Activated CD8-positive, alpha-beta T cell treated with anti-CD3 and anti-CD28 coated beads, Interleukin-2, amount 10 ng/mL, durations not matched to agents 7 days and 5 days (primary cell): Measurements from ENCODE around the gene FHIT. TPM values are rescaled to one million over a fixed set of nuclear protein-coding genes. Genes with fewer than 3 reads are reported as not detected.

Experiments used
- ATAC-seq: fragments of 150-1000 bp; cut with Tn5 transposase; one replicate; pipeline ENCODE4 v1.10.0; 2021; ENCODE audit warnings: moderate library complexity
- CTCF ChIA-PET: fragments of 350-600 bp; sonication (Branson Sonifier 250); formaldehyde crosslinking; loops from one replicate; lab custom pipeline; 2021; ENCODE audit warnings: antibody characterized with exemption; lab: Charles Lee
- POLR2A ChIA-PET: fragments of 350-600 bp; sonication (Branson Sonifier 250); formaldehyde crosslinking; loops from one replicate; lab custom pipeline; 2021; ENCODE audit warnings: antibody characterized with exemption; lab: Charles Lee
- DNase-seq: peaks from one replicate; pipeline ENCODE4 v3.0.0-alpha.2; 2020
- H3K27ac Mint-ChIP-seq: one replicate; pipeline ENCODE4 v1.8.0; 2021; ENCODE audit warnings: mild to moderate bottlenecking, mixed read lengths
- H3K27me3 Mint-ChIP-seq: one replicate; pipeline ENCODE4 v1.8.0; 2021; ENCODE audit warnings: low read depth, mixed read lengths
- H3K36me3 Mint-ChIP-seq: one replicate; pipeline ENCODE4 v1.8.0; 2021; ENCODE audit warnings: low read depth, mixed read lengths
- H3K4me1 Mint-ChIP-seq: one replicate; pipeline ENCODE4 v1.8.0; 2021; ENCODE audit warnings: low read depth, mixed read lengths
- H3K4me3 Mint-ChIP-seq: one replicate; pipeline ENCODE4 v1.8.0; 2021; ENCODE audit warnings: mild to moderate bottlenecking, mixed read lengths
- H3K9me3 Mint-ChIP-seq: one replicate; pipeline ENCODE4 v1.8.0; 2022; ENCODE audit warnings: mixed read lengths; ENCODE audit not compliant: insufficient read depth
- total RNA-seq, 2 experiments: library from RNA; stranded (reverse); gene quantifications; one replicate each; pipeline ENCODE4 v1.2.3, GENCODE V29; 2021

The FHIT gene
- total RNA-seq, 2 experiments from 2014 or later = 4.8 TPM

DNA sequence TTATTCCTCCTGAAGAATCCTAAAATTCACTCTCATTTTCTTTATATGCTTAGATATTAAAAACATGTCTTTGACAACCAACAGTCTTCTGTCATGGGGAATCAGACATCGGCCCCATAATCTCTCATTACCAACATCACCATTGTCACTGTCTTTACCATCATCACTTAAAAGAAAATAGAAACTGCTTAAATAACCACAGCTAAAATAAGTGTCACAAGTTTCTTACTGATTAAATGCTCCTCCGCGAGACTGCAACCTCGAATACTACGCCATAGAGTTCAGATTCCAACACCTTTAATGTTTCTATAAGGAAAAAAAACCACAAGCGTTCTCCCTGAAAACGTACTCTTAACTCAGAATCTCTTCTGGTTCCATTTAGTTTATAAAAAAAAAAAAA, 1223.9 kb downstream of the FHIT start:
- no peak for ATAC-seq
- peaks cover 8% of the 10 kb centered on the region for H3K36me3 Mint-ChIP-seq
- no peak overlapping the region for H3K27ac Mint-ChIP-seq
- ChIA-PET POLR2A (interaction anchor here (0.6 kb wide), 1 partner anchor 9 kb away, joined by 6 read pairs; no protein-coding TSS in a partner anchor), CTCF (interaction anchor here (0.9 kb wide), 1 partner anchor 14 kb away, joined by 3 read pairs; no protein-coding TSS in a partner anchor)
- peaks cover 13% of the 10 kb centered on the region for H3K4me1 Mint-ChIP-seq
- H3K4me3 Mint-ChIP-seq = no peak overlapping the region
- H3K27me3 Mint-ChIP-seq = no peaks in the 10 kb centered on the region
- H3K9me3 Mint-ChIP-seq = no peaks in the 10 kb centered on the region
- DNase-seq = no peak

DNA sequence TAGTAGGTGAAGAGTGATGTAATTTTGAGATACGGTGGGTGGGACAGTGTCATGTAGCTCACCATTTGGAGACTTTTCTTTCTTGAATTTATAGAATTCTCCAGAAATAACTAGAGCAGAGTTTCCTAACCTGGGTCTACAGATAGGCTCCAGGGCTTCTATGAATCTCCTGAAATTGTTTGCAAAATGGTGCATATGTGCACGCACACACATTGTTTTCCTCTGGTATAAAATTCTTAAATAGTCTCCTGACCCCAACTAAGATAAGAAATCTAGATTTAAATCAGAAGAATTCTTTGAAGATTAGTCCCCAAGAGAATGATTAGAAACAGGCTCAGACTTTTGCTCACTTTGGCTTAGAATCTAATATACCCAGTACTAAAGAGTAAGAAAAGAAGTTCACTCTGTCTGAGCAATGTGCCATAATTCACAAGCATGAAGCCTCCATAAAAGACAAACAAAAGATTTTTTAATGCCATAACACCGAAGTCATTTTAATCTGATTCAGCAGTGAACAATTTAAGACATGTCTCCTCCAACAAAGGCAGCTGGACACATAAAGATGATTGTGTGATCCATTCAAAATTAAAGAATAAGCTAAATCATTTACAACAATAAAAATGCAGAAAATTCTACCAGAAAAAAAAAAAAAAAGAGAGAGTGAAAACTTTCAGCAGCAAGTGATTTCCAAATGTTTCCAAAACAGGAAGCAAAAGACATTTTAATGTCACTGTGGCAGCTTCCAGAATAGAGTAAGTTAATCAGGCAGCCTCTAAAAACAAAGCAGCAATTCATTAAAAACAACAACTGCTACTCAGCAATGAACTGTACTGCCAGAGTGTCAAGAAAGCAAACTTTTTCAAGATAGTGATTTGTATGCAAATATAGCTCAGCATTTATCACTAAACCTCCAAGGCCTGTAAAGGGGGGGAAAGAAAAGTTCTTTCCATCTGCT, 1225.9 kb downstream of the FHIT start:
- H3K4me3 Mint-ChIP-seq = no peak overlapping the region
- ATAC-seq (no peak), DNase-seq (no peak)
- peaks cover 4% of the 10 kb centered on the region for H3K36me3 Mint-ChIP-seq
- H3K9me3 Mint-ChIP-seq = peaks cover 3% of the 10 kb centered on the region
- H3K27ac Mint-ChIP-seq = no peak overlapping the region
- ChIA-PET CTCF (interaction anchor here (0.7 to 1.2 kb wide), 2 partner anchors 10 to 54 kb away, joined by 3 read pairs; no protein-coding TSS in a partner anchor), POLR2A (no interaction called here)
- no peaks in the 10 kb centered on the region for H3K27me3 Mint-ChIP-seq
- H3K4me1 Mint-ChIP-seq = peaks cover 13% of the 10 kb centered on the region

DNA sequence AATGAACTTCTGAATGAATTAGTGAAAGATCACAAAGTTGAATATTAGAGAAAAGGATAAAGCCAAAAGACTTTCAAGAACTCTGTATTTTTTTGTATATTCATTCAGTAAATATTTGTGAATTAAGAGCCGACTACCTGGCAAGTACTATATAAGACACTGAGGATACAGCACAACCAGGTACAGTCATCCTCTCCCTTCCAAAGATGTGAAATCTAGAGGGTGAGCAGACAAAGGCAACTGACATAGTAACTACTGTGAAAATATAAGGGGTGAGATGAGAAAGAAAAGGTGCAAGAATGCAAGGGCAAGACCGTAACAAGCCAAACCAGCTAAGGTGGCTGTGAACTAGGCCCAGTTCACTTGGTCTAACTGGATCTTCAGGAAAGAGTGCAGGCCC, 1226.9 kb downstream of the FHIT start:
- H3K27ac Mint-ChIP-seq = no peak overlapping the region
- ChIA-PET POLR2A (no interaction called here), CTCF (interaction anchor here (1.2 kb wide), 1 partner anchor 10 kb away, joined by 3 read pairs; no protein-coding TSS in a partner anchor)
- peaks cover 3% of the 10 kb centered on the region for H3K9me3 Mint-ChIP-seq
- no peak overlapping the region for H3K4me3 Mint-ChIP-seq
- peaks cover 7% of the 10 kb centered on the region for H3K36me3 Mint-ChIP-seq
- no peak for ATAC-seq
- no peaks in the 10 kb centered on the region for H3K27me3 Mint-ChIP-seq
- H3K4me1 Mint-ChIP-seq = peaks cover 15% of the 10 kb centered on the region
- no peak for DNase-seq

DNA sequence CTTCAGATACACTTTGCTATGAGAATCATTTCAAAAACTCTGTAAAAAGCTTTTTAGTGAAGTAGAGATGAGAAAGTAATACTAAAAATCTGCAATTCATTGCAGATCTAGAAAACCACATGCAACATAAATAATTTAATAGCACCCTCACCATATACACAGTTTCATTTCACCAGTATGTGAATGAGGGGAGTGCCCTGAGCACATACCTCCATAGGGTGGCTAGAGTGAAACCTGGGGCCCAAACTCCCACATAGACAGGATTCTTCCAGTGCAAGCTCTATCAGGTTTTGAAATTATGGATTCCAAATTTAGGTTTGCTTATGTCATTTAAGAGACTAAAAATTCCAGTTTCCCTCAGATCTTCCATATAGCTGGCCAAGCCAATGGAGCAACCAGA, 1228.1 kb downstream of the FHIT start:
- H3K36me3 Mint-ChIP-seq = peaks cover 8% of the 10 kb centered on the region
- POLR2A ChIA-PET = no interaction called here

DNA sequence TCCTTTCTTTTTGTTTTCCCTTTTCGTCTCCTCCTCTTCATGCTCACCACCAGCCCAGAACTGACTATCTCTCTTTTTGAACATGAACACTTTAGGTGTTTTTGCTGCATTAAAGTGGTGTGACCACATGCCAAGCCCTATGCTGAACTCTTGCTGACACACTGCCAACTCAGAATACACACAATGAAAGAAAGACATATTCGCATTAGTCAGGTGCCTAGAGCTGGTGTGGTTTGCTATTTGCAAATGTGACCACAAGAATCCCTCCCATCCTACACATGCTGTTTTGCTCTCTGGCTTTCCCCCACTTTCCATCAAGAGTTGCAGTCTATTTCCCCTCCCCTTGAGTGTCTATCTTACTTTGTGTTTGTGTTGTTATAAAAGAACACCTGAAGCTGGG, 1233.6 kb downstream of the FHIT start:
- Mint-ChIP-seq H3K4me3 (no peak overlapping the region), H3K36me3 (peaks cover 38% of the 10 kb centered on the region), H3K27ac (peak overlapping the region; percentile 74), H3K9me3 (peaks cover 11% of the 10 kb centered on the region), H3K27me3 (no peaks in the 10 kb centered on the region), H3K4me1 (peaks cover 30% of the 10 kb centered on the region)
- DNase-seq = peak; percentile 63
- ChIA-PET CTCF (no interaction called here), POLR2A (interaction anchor here (0.6 kb wide), 2 partner anchors 10 to 140 kb away, joined by 3 to 6 read pairs; no protein-coding TSS in a partner anchor)
- ATAC-seq = peak; percentile 87

More for the DNA sequence above, 1228.1 kb downstream of the FHIT start:
- Mint-ChIP-seq H3K4me1 (peaks cover 19% of the 10 kb centered on the region), H3K27me3 (no peaks in the 10 kb centered on the region), H3K4me3 (no peak overlapping the region), H3K9me3 (peaks cover 3% of the 10 kb centered on the region), H3K27ac (no peak overlapping the region)
- DNase-seq (no peak), ATAC-seq (no peak)
- CTCF ChIA-PET = interaction anchor here (1.6 kb wide), 1 partner anchor 13 kb away, joined by 3 read pairs; no protein-coding TSS in a partner anchor

DNA sequence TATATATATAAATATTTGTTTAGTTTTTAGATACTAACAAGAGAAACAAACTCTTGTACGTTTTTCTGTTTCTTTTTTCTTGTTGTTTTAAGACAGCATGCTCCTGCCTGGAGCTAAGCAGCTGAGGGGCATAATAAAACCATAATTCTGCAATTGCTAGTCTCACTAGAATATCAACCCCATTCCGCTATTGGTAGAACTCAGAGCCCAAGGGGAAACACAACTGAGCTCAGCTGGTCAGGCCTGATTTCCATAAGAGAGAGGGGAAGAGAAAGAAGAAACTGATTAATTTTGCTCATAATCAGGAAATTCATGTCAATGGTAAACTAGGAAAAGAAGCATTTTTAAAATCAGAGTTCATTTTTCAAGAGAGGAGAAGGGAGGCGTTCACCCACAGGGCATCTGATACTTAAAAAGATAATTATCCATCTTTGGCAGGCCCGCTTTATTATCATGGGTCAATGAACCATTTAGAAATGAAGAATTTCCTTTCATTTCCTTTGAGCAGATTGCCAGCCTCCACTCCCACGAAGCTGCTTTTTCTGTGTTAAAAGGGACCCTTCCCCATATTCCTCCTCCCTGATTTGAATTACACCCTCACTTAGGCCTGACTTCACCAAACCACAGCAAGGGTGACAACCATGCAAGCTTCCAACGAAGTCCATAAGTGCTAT, 1236.1 kb downstream of the FHIT start:
- H3K27ac Mint-ChIP-seq = no peak overlapping the region
- H3K27me3 Mint-ChIP-seq = no peaks in the 10 kb centered on the region
- H3K36me3 Mint-ChIP-seq = peaks cover 51% of the 10 kb centered on the region
- peaks cover 16% of the 10 kb centered on the region for H3K9me3 Mint-ChIP-seq
- no peak for ATAC-seq
- POLR2A ChIA-PET = no interaction called here
- H3K4me3 Mint-ChIP-seq = no peak overlapping the region
- peaks cover 51% of the 10 kb centered on the region for H3K4me1 Mint-ChIP-seq
- no peak for DNase-seq
- CTCF ChIA-PET = no interaction called here

DNA sequence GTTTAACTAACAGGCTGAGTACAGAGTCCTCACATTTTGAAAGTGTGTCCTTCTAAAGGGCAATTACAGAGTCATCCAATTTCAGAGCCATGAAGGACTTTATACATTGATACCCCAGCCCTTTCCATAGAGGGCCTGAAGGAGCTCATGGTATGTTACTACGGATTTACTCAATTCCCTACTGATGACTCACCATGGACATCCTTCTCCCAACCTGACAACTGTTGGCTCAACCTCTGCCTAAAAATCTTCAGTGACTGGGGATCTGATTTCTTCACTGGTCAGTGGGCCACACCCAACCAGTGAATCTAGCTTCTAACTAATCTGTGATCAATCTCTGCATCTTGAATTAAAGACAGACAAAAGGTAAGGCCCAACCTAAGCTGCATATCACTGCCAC, 1238.0 kb downstream of the FHIT start:
- CTCF ChIA-PET = interaction anchor here (1.0 to 1.5 kb wide), 3 partner anchors 10 to 31 kb away, joined by 3 to 4 read pairs (median 3); no protein-coding TSS in a partner anchor
- H3K27ac Mint-ChIP-seq = peak overlapping the region; percentile 39
- no peak for ATAC-seq
- no peak overlapping the region for H3K4me3 Mint-ChIP-seq
- peaks cover 53% of the 10 kb centered on the region for H3K36me3 Mint-ChIP-seq
- H3K9me3 Mint-ChIP-seq = peaks cover 16% of the 10 kb centered on the region
- peaks cover 65% of the 10 kb centered on the region for H3K4me1 Mint-ChIP-seq
- DNase-seq = no peak
- no peaks in the 10 kb centered on the region for H3K27me3 Mint-ChIP-seq
- POLR2A ChIA-PET = no interaction called here

DNA sequence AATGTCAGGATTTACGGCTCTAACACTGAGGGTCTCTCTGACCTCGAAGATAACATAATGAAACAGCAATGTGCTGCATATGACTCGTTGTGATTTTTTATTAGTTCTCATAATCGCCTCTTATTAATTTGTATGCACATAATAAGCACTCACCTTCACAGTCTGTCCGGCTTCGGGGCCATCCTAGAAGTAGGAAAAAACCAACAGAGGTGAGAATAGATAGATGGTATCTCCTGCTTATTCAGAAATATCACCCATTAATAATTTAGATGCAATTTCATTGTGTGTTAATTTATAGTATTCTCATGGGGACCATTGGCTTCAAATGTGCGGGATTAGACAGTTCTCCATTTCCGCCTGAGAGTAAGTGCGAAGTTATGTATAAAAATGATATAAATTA, 1240.0 kb downstream of the FHIT start:
- peak overlapping the region; percentile 64 for H3K4me3 Mint-ChIP-seq
- DNase-seq = no peak
- peaks cover 61% of the 10 kb centered on the region for H3K4me1 Mint-ChIP-seq
- H3K36me3 Mint-ChIP-seq = peaks cover 48% of the 10 kb centered on the region
- peak overlapping the region; percentile 93 for H3K27ac Mint-ChIP-seq
- ChIA-PET POLR2A (interaction anchor here (1.4 kb wide), 1 partner anchor 23 kb away, joined by 5 read pairs; no protein-coding TSS in a partner anchor), CTCF (interaction anchor here (0.8 to 2.8 kb wide), 5 partner anchors 11 to 154 kb away, joined by 3 to 17 read pairs (median 5); no protein-coding TSS in a partner anchor)
- peaks cover 14% of the 10 kb centered on the region for H3K9me3 Mint-ChIP-seq
- no peaks in the 10 kb centered on the region for H3K27me3 Mint-ChIP-seq
- ATAC-seq = no peak

DNA sequence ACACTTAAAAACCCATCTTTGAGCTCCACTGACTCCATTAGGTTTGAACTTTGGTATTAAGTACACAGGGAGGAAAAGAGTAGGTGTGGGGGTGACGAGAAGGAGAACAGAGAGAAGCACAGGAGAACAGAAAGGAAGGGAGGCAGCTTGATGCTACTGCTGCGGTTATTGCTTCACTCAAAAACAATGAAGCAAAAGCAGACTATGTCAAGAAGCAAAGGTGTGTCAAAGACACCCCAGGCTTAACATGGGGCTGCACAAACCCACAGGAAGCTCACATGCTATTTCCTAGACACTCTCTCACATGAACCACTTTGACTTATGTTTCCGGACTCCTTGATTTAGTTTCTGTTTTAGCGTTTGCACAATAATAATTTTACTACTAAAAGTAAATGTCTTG, 1240.5 kb downstream of the FHIT start:
- H3K4me1 Mint-ChIP-seq = peaks cover 63% of the 10 kb centered on the region
- ChIA-PET POLR2A (interaction anchor here (1.3 to 1.4 kb wide), 2 partner anchors 23 to 38 kb away, joined by 3 to 5 read pairs; no protein-coding TSS in a partner anchor), CTCF (interaction anchor here (0.8 to 2.8 kb wide), 5 partner anchors 10 to 153 kb away, joined by 3 to 17 read pairs (median 5); no protein-coding TSS in a partner anchor)
- DNase-seq (peak; percentile 85), ATAC-seq (peak; percentile 100)
- peaks cover 48% of the 10 kb centered on the region for H3K36me3 Mint-ChIP-seq
- peaks cover 14% of the 10 kb centered on the region for H3K9me3 Mint-ChIP-seq
- peak overlapping the region; percentile 93 for H3K27ac Mint-ChIP-seq
- H3K27me3 Mint-ChIP-seq = no peaks in the 10 kb centered on the region
- H3K4me3 Mint-ChIP-seq = peak overlapping the region; percentile 64

DNA sequence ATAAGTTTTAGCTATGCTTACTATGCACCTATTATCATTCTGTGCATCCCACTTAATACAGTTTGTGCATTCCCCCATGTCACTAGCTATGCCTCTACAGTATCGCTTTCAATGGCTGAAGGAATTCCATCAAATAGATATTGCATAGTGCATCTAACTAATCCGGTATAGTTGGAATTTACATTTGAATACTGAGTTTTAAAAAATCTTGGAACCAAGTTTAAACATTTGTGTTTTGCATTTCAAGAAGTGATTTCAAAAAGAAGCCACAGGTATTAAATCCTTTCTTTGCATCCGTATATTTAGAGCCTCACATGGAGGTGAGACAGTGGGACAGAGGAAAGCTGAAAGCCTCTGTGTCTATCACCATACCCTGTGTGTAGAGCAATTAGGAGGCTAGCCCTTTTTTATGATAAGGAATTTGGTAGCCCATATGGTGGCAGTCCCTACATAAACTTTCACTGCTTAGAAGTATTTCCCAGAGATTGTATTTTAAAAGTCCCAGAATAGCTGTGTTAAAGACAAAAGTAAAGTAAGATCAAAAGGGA, 1241.2 kb downstream of the FHIT start:
- Mint-ChIP-seq H3K36me3 (peaks cover 47% of the 10 kb centered on the region), H3K4me3 (peak overlapping the region; percentile 64), H3K27ac (peak overlapping the region; percentile 93), H3K9me3 (peaks cover 14% of the 10 kb centered on the region), H3K27me3 (no peaks in the 10 kb centered on the region), H3K4me1 (peaks cover 71% of the 10 kb centered on the region)
- POLR2A ChIA-PET = interaction anchor here (1.3 to 1.4 kb wide), 2 partner anchors 22 to 38 kb away, joined by 3 to 5 read pairs; no protein-coding TSS in a partner anchor
- ATAC-seq (peak; percentile 7), DNase-seq (no peak)
- CTCF ChIA-PET = interaction anchor here (1.2 to 2.8 kb wide), 4 partner anchors 10 to 153 kb away, joined by 3 to 17 read pairs (median 5); no protein-coding TSS in a partner anchor

DNA sequence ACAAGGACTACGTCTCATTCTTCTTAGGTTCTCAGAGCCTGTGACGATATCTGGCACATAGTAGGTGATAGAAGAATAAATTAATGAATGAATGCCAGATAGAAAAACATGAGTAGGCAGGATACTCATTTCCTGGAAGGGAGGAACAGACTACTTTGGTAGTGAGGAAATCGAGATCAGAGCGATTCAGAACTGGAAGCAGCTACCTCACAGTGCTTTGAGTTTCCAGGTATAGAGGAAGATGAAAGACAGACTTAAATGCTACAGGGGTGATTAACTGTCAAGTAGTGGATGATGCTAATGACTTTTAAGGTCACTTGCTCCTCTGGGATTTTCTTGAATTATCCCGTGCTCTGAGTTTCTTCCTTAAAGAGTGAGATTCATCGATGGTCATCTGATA, 1249.9 kb downstream of the FHIT start:
- Mint-ChIP-seq H3K4me1 (peaks cover 37% of the 10 kb centered on the region), H3K9me3 (no peaks in the 10 kb centered on the region), H3K27me3 (no peaks in the 10 kb centered on the region), H3K36me3 (peaks cover 27% of the 10 kb centered on the region), H3K27ac (peak overlapping the region; percentile 35), H3K4me3 (no peak overlapping the region)
- ChIA-PET POLR2A (no interaction called here), CTCF (interaction anchor here (3.5 kb wide), 1 partner anchor 9 kb away, joined by 17 read pairs; no protein-coding TSS in a partner anchor)
- DNase-seq (no peak), ATAC-seq (no peak)
